Cardiac fibroblast (primary cell): Measurements from ENCODE around the gene NRP1.

Experiments
- DNase-seq, 2 donors: peaks; one replicate each; pipeline versions ENCODE4 v3.0.0 to v3.0.0-alpha.2; 2010; ENCODE audit warnings: low read depth in 2 of 2
- H3K4me3 ChIP-seq, 2 donors: replicated peaks in 1 of 2; 1 replicate in 1 of 2; 2 replicates in 1 of 2; pipeline ENCODE4 v1.5.1; 2011; ENCODE audit warnings: low read depth in 2 of 2, low read length in 2 of 2, mild to moderate bottlenecking in 2 of 2, moderate library complexity in 1 of 2
- CTCF ChIP-seq: IDR thresholded peaks from one replicate; pipeline ENCODE4 v1.5.1; 2011; ENCODE audit warnings: low read depth, mild to moderate bottlenecking, low read length, inconsistent platforms

The NRP1 gene

GRCh38 chr10:33204031-33204430 is 130.4 kb downstream of the NRP1 start:
- H3K4me3 ChIP-seq, result no peak overlapping the region
- DNase-seq, result no peak
- no peak for TF ChIP-seq CTCF

GRCh38 chr10:33201971-33202370 is 132.5 kb downstream of the NRP1 start:
- no peak for TF ChIP-seq CTCF
- DNase-seq, result no peak
- no peak overlapping the region for H3K4me3 ChIP-seq

DNA sequence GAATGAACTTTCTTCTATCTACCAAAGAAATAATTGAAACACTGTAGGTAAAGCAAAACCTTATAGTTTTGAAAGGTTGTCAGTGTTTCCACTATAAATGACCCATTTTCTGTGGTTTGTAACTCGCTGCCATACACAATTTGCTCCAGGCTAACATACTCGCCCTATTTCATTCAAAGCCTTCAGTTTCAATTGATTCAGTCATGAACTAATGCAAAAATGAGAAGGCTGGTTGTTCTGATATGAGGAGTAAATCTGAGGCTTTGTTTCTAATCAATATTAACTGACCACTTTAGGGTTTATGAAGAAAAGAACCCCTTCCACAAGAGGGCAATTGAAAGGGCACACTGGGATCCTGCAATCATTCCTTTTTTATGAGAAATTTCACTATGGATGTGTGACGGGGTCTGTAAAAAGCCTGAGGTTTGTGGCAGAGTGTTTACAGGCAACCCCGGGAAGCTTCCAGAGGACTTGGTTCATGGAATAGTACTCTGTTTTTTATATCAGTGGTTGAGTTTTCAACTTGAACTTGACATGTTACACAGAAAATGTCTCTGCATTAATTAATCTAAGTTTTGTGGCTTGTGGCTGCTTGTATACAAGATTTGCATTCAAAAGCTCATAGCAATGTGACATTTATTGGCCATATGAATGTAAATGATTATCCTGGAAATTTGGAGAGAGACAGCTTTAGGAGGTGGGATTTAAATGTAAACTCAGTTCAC is 133.2 kb downstream of the NRP1 start:
- no peak for TF ChIP-seq CTCF
- no peak overlapping the region for H3K4me3 ChIP-seq
- DNase-seq, result no peak

GRCh38 chr10:33199731-33200232 is 134.7 kb downstream of the NRP1 start:
- no peak overlapping the region for H3K4me3 ChIP-seq
- DNase-seq, result no peak
- TF ChIP-seq CTCF, result no peak

DNA sequence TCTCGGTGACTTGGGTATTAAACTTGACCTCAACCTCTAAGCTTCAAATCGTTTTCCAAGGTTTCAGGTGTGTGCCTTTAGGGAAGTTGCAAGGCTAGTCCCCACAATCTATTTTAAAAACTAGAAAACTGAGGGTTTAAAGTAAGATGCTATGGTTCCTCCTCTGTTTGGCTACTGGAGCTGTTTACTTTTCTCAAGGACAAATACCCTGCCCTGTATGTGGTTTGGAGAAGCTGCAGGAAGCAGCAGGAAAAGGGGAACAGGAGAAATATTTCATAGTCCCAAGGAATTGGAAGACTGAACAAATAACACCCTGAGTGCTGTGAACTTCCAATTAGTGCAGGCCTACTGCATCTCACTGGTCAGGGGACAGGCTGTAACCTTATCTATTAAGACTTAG is 135.9 kb downstream of the NRP1 start:
- no peak for DNase-seq
- TF ChIP-seq CTCF, result no peak
- H3K4me3 ChIP-seq, result no peak overlapping the region

DNA sequence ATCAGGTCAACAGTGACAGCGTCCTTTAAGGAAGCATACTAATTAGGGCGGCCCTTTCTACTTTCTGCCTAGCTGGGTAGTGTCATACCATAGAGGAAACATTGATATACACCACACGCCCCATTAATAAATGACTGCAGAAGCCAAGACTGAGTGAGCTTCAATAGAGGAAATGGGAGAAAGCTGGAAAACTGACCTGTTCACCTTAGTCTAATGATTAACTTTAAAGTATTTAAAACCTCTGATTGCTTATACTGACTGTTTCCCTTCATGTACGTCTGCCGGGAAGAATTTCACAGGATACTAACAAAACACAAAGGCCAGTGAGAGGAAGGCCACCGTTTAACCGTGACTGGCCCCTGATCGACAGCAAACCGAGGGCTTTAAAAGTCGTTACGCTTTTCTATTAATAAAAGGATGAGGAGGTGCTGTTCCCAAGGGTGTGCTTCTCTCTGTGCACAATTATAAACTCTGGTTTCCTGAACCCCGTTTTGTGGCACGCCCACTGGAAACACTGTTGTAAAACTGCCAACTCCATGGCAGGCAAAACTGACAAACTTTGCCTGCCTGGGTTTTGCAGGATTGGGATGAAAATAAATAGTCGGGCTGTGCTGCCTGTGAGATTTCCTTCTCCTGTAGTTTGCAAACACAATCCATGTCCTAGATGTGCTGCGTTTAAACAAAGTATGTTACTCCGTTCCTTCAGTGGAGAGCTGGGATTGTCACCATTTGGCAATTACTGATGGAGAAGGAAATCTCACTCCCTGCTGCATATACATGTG is 137.6 kb downstream of the NRP1 start:
- TF ChIP-seq CTCF, result no peak
- no peak overlapping the region for H3K4me3 ChIP-seq
- DNase-seq, result no peak

DNA sequence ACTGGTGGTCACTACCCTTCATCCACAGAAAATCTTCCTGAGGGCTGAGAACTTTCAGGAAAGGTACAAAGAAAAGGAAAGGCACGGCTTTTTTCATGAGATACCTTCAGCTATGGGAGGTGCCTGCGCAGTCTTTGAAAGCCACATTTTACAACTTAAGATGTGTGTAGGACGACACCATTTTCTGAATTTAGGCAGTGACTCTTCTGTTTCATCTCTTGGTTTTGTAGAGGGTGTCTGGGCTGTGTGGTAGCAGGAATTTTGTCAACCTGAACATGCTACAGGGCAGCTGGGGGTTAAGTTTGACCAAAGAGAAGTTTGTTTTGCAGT is 138.1 kb downstream of the NRP1 start:
- TF ChIP-seq CTCF, result no peak
- no peak for DNase-seq
- H3K4me3 ChIP-seq, result no peak overlapping the region
